ENCODE measurements around the gene SDHB. TPM values are rescaled to one million over a fixed set of nuclear protein-coding genes. Genes with fewer than 3 reads are reported as not detected.

The SDHB gene
- total and polyA plus RNA-seq, 2 of the 8 experiments (the other 6 are each of a cell fraction or from before 2014, with no cell fraction given), result 84.0 to 98.7 TPM

- TF ChIP-seq CHD7 (IDR thresholded peaks at IDR 0.05; ENCODE audit: insufficient replicate concordance, low read length) (no peak), CHD1 (IDR thresholded peaks at IDR 0.05; ENCODE audit: low read depth, low read length) (no peak), SUZ12 (IDR thresholded peaks at IDR 0.05; ENCODE audit: low read length) (no peak), EGR1 (IDR thresholded peaks at IDR 0.05; ENCODE audit: borderline replicate concordance, low read depth, low read length) (no peak), RXRA (IDR thresholded peaks at IDR 0.05; ENCODE audit: insufficient read depth, low read depth, low read length) (no peak), POU5F1 (IDR thresholded peaks at IDR 0.05; ENCODE audit: low read depth, low read length) (no peak), CEBPB (IDR thresholded peaks at IDR 0.05; ENCODE audit: low read depth, low read length) (no peak), ASH2L (IDR thresholded peaks at IDR 0.05; ENCODE audit: low read length) (no peak), JUN (IDR thresholded peaks at IDR 0.05; ENCODE audit: low read depth, low read length) (no peak), KDM1A (IDR thresholded peaks at IDR 0.05; ENCODE audit: borderline replicate concordance, low read length) (no peak), RAD21 (IDR thresholded peaks at IDR 0.05 in 1 of 2, conservative IDR thresholded peaks at IDR 0.05 in 1 of 2; ENCODE audit: low read depth in 2 of 2, low read length in 2 of 2) (no peak)
These were observed 64.0 kb downstream of the SDHB start (continued) for GRCh38 chr1:16989676-16990391.
